ENCODE data around the gene CAT.
A peak's percentile ranks its signal among the peaks of the same experiment; 100 is the strongest.

The CAT gene

DNA sequence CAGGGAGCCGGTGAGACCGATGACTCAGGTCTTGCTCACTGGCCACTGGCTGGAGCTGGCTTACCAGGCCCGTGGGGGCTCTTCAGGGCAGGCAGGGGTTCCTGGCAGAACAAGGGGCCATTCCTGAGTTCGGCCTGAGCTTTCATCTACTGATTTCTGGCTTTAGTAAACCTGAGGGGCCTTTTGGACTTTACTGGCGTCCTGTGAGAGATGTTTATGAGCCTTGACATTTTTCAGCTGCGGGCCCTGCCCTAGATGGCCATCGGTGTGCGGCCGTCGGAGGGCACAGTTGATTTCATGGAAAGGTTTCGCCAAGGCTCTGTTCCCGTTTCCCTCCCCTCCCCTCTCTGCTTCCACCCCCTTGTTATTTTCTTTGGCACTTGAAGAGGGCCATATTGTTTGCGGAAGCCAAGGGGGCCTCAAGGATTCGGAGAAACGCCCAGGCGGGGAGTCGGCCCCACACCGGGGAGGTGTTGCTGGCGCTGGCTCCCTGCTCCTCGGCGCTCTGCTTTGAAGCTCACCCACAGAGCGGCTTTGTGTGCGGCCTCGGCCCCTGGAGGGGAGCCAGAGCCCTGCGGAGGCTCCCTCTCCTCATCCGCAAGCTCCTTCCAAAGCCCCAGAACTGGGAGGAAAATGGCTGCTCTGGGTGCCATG lies 57.1 kb downstream of the CAT start:
- TF ChIP-seq, protein P1, sequence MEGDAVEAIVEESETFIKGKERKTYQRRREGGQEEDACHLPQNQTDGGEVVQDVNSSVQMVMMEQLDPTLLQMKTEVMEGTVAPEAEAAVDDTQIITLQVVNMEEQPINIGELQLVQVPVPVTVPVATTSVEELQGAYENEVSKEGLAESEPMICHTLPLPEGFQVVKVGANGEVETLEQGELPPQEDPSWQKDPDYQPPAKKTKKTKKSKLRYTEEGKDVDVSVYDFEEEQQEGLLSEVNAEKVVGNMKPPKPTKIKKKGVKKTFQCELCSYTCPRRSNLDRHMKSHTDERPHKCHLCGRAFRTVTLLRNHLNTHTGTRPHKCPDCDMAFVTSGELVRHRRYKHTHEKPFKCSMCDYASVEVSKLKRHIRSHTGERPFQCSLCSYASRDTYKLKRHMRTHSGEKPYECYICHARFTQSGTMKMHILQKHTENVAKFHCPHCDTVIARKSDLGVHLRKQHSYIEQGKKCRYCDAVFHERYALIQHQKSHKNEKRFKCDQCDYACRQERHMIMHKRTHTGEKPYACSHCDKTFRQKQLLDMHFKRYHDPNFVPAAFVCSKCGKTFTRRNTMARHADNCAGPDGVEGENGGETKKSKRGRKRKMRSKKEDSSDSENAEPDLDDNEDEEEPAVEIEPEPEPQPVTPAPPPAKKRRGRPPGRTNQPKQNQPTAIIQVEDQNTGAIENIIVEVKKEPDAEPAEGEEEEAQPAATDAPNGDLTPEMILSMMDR (IDR thresholded peaks at IDR 0.05; ENCODE audit: low read depth, low read length) = no peak
- peak; percentile 81 for DNase-seq (ENCODE audit: low read depth, low spot score)
- in situ Hi-C loops (cut with HindIII; ENCODE audit: low sequenced_read_pairs) = no loop called here
- H3K4me3 ChIP-seq (ENCODE audit: low read depth, low read length) = no peak overlapping the region

GRCh38 chr11:34499719-34500500 lies 61.2 kb downstream of the CAT start:
- DNase-seq (ENCODE audit: low read depth, low spot score) = no peak
- TF ChIP-seq, protein P1 (IDR thresholded peaks at IDR 0.05; ENCODE audit: low read depth, low read length) = no peak
- H3K4me3 ChIP-seq (ENCODE audit: low read depth, low read length) = no peak overlapping the region
- in situ Hi-C loops (cut with HindIII; ENCODE audit: low sequenced_read_pairs) = no loop called here

DNA sequence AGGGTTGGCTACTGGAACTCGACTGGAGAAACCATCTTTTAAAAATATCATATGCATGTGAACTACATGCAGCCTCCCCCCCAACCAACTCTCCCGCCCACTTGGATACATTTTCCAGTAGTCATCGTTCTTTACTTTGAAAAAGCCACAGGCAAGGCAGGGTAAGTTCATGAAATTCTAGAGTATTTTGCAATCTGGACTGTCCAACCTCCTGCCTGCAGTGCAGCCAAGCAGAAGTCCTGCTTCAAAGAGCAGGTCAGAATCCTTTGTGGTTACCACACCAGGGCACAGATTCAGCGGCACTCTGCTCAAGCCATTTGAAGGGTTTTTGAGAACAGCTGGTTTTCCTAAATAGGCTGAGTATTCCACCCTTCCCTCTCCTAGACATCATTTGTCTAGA lies 62.8 kb downstream of the CAT start:
- H3K4me3 ChIP-seq (ENCODE audit: low read depth, low read length) = no peak overlapping the region
- DNase-seq (ENCODE audit: low read depth, low spot score) = peak; percentile 96
- in situ Hi-C loops (cut with HindIII; ENCODE audit: low sequenced_read_pairs) = no loop called here
- TF ChIP-seq, protein P1 (IDR thresholded peaks at IDR 0.05; ENCODE audit: low read depth, low read length) = no peak

DNA sequence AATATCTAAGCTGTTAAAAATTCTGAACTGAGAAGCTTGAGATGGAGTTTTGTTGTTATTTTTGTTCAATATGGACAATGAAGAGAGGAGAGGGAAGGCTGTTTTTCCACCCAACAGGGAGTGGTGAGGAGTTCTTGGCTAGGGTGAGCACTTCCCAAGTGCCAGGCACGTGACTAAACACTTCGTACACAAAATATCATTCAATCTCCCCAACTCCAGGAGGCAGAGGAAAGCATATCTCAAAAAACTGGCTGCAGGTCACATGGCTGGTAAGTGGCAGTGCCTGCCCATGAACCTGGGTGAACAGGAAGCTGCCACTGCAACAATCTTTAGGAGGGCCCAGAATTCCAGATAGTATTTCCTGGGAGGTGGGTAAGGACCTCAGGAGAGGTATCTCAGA lies 63.2 kb downstream of the CAT start:
- DNase-seq (ENCODE audit: low read depth, low spot score) = no peak
- no peak overlapping the region for H3K4me3 ChIP-seq (ENCODE audit: low read depth, low read length)
- in situ Hi-C loops (cut with HindIII; ENCODE audit: low sequenced_read_pairs) = no loop called here
- TF ChIP-seq, protein P1 (IDR thresholded peaks at IDR 0.05; ENCODE audit: low read depth, low read length) = no peak

- H3K4me3 ChIP-seq (ENCODE audit: low read depth, low read length) = no peak overlapping the region
- TF ChIP-seq, protein P1 (IDR thresholded peaks at IDR 0.05; ENCODE audit: low read depth, low read length) = peak; percentile 24
- in situ Hi-C loops (cut with HindIII; ENCODE audit: low sequenced_read_pairs) = no loop called here
- peak; percentile 10 for DNase-seq (ENCODE audit: low read depth, low spot score)
Observed at GRCh38 chr11:34502949-34503348, 64.2 kb downstream of the CAT start.

- no peak overlapping the region for H3K4me3 ChIP-seq (ENCODE audit: low read depth, low read length)
- TF ChIP-seq, protein P1 (IDR thresholded peaks at IDR 0.05; ENCODE audit: low read depth, low read length) = no peak
- DNase-seq (ENCODE audit: low read depth, low spot score) = no peak
- in situ Hi-C loops (cut with HindIII; ENCODE audit: low sequenced_read_pairs) = no loop called here
Observed at GRCh38 chr11:34505874-34506273, 67.1 kb downstream of the CAT start.
